Left lung (tissue), 10 donors: ENCODE results near the gene RALGAPB. TPM values are rescaled to one million over a fixed set of nuclear protein-coding genes. Genes with fewer than 3 reads are reported as not detected.

Experiments
- ATAC-seq: fragments of 200-7000 bp; cut with Tn5 transposase; one replicate; pipeline ENCODE4 v1.9.1; 2020; ENCODE audit warnings: moderate library complexity
- DNase-seq, 4 donors: peaks; one replicate each; pipeline ENCODE4 v3.0.0-alpha.2; 2013 to 2020
- H3K27ac ChIP-seq, 2 donors: fragments of 200-600 bp; sonication (generic) in 1 of 2; one replicate each; pipeline versions ENCODE4 v1.5.0 to v1.8.0; 2020 to 2021
- H3K27me3 ChIP-seq, 2 donors: fragments of 200-600 bp; sonication (generic) in 1 of 2; one replicate each; pipeline versions ENCODE4 v1.5.0 to v1.8.0; 2020 to 2021
- H3K36me3 ChIP-seq, 2 donors: fragments of 200-600 bp; sonication (generic) in 1 of 2; one replicate each; pipeline versions ENCODE4 v1.5.0 to v1.8.0; 2020 to 2021
- H3K4me1 ChIP-seq, 2 donors: fragments of 200-600 bp; one replicate each; pipeline ENCODE4 v1.8.0; 2021
- H3K4me3 ChIP-seq, 2 donors: fragments of 200-600 bp; sonication (generic) in 1 of 2; one replicate each; pipeline versions ENCODE4 v1.5.0 to v1.8.0; 2020 to 2021; ENCODE audit warnings: mild to moderate bottlenecking in 1 of 2
- H3K9me3 ChIP-seq, 2 donors: fragments of 200-600 bp; sonication (generic) in 1 of 2; one replicate each; pipeline versions ENCODE4 v1.5.0 to v1.8.0; 2020 to 2021
- CTCF ChIP-seq, 2 donors: fragments of 200-600 bp; sonication (generic) in 1 of 2; IDR thresholded peaks; one replicate each; pipeline versions ENCODE4 v1.5.0 to v1.8.0; 2021; ENCODE audit warnings: antibody characterized with exemption in 2 of 2
- intact Hi-C, 2 donors: fragments of 100-400 bp; cut with DNase I; formaldehyde crosslinking; loops; one replicate each; pipeline versions ENCODE4 v1.11.2 to v1.14.2; 2022
- polyA plus RNA-seq, 6 donors: library from polyadenylated mRNA; unstranded; fragments of 120-200 nt; gene quantifications; one replicate each; pipeline ENCODE4 v1.2.1, GENCODE V29; 2013; ENCODE audit not compliant: insufficient read length in 6 of 6
- total RNA-seq, 2 donors: library from RNA; stranded (reverse); fragmentation: NEBNext Ultra II Directional; extraction: Animal tissue kit (Norgen Biotek cat#: 25700); gene quantifications; one replicate each; pipeline ENCODE4 v1.2.1, GENCODE V29; 2021
- donor health status: DM: no; HTN: yes; CAD: no.
- donor health status: DM: no; HTN: no; CAD: no.

The RALGAPB gene
- total and polyA plus RNA-seq, 8 donors, result 29.6 to 38.4 (median 35.8) TPM

GRCh38 chr20:38548356-38549083 lies 75.9 kb downstream of the RALGAPB start:
- Histone ChIP-seq H3K4me3 (no peak overlapping the region), H3K4me1 (no peaks in the 10 kb centered on the region), H3K9me3 (no peaks in the 10 kb centered on the region), H3K27me3 (no peaks in the 10 kb centered on the region), H3K36me3 (peaks cover 0 to 100% of the 10 kb centered on the region in 2 donors), H3K27ac (no peak overlapping the region)
- intact Hi-C loops, result no loop called here
- ATAC-seq, result no peak
- no peak for TF ChIP-seq CTCF (IDR thresholded peaks at IDR 0.05)
- no peak for DNase-seq

- no peak overlapping the region for H3K4me3 ChIP-seq
- TF ChIP-seq CTCF (IDR thresholded peaks at IDR 0.05), result no peak
- DNase-seq, result no peak
- no peak overlapping the region for H3K27ac ChIP-seq
- no peaks in the 10 kb centered on the region for H3K4me1 ChIP-seq
- peaks cover 2 to 100% of the 10 kb centered on the region in 2 donors for H3K36me3 ChIP-seq
- no peak for ATAC-seq
- no peaks in the 10 kb centered on the region for H3K27me3 ChIP-seq
- no peaks in the 10 kb centered on the region for H3K9me3 ChIP-seq
- intact Hi-C loops, result no loop called here
Measured at GRCh38 chr20:38550274-38550673, 77.6 kb downstream of the RALGAPB start.

GRCh38 chr20:38551056-38551626 lies 78.5 kb downstream of the RALGAPB start:
- no peak overlapping the region for H3K4me3 ChIP-seq
- no peak for TF ChIP-seq CTCF (IDR thresholded peaks at IDR 0.05)
- H3K4me1 ChIP-seq, result no peaks in the 10 kb centered on the region
- no peak for DNase-seq
- peaks cover 2 to 98% of the 10 kb centered on the region in 2 donors for H3K36me3 ChIP-seq
- ATAC-seq, result no peak
- intact Hi-C loops, result no loop called here
- H3K27me3 ChIP-seq, result no peaks in the 10 kb centered on the region
- H3K27ac ChIP-seq, result no peak overlapping the region
- H3K9me3 ChIP-seq, result no peaks in the 10 kb centered on the region

- Histone ChIP-seq H3K27ac (no peak overlapping the region), H3K36me3 (peaks cover 2 to 98% of the 10 kb centered on the region in 2 donors)
Measured at GRCh38 chr20:38554986-38555385, 82.3 kb downstream of the RALGAPB start.

More at GRCh38 chr20:38554986-38555385, 82.3 kb downstream of the RALGAPB start:
- no peaks in the 10 kb centered on the region for H3K27me3 ChIP-seq
- TF ChIP-seq CTCF (IDR thresholded peaks at IDR 0.05), result no peak
- H3K4me1 ChIP-seq, result no peaks in the 10 kb centered on the region
- H3K9me3 ChIP-seq, result no peaks in the 10 kb centered on the region
- intact Hi-C loops, result no loop called here
- ATAC-seq (no peak), DNase-seq (no peak)
- H3K4me3 ChIP-seq, result no peak overlapping the region
